WTC11 (cell line): ENCODE measurements around the gene TMEM200B. TPM values are rescaled to one million over a fixed set of nuclear protein-coding genes. Genes with fewer than 3 reads are reported as not detected.

Source experiments
- ATAC-seq: fragments of 200-7000 bp; cut with Tn5 transposase; 2 replicates; pipeline ENCODE4 v1.10.0; 2021; ENCODE audit warnings: mild to moderate bottlenecking, moderate library complexity
- CTCF ChIA-PET: fragments of 300-600 bp; sonication (Branson Sonifier 250); formaldehyde crosslinking; loops from one replicate; lab custom pipeline; 2021; ENCODE audit warnings: antibody characterized with exemption; lab: Charles Lee
- POLR2A ChIA-PET: fragments of 350-600 bp; sonication (Branson Sonifier 250); formaldehyde crosslinking; loops from one replicate; lab custom pipeline; 2021; ENCODE audit warnings: antibody characterized with exemption; lab: Charles Lee
- DNase-seq: peaks from one replicate; pipeline ENCODE4 v3.0.0; 2021; ENCODE audit warnings: low spot score
- H3K27ac Mint-ChIP-seq: 2 replicates; pipeline ENCODE4 v1.8.0; 2021; ENCODE audit warnings: mixed read lengths
- H3K27me3 Mint-ChIP-seq: 2 replicates; pipeline ENCODE4 v1.8.0; 2021; ENCODE audit warnings: low read depth, mild to moderate bottlenecking, moderate library complexity, mixed read lengths
- H3K36me3 Mint-ChIP-seq: 2 replicates; pipeline ENCODE4 v1.8.0; 2021; ENCODE audit warnings: mixed read lengths
- H3K4me1 Mint-ChIP-seq: 2 replicates; pipeline ENCODE4 v1.8.0; 2022; ENCODE audit warnings: mixed read lengths
- H3K4me3 Mint-ChIP-seq: 2 replicates; pipeline ENCODE4 v1.8.0; 2021; ENCODE audit warnings: mild to moderate bottlenecking, moderate library complexity, mixed read lengths
- H3K9me3 Mint-ChIP-seq: 2 replicates; pipeline ENCODE4 v1.8.0; 2021; ENCODE audit warnings: mixed read lengths
- ERG ChIP-seq: fragments of 250-450 bp; sonication (Bioruptor Pico); IDR thresholded peaks from 2 replicates; pipeline ENCODE4 v1.8.0; 2021; ENCODE audit warnings: mild to moderate bottlenecking
- FOXK1 ChIP-seq: sonication (generic); formaldehyde crosslinking; IDR thresholded peaks from 2 replicates; pipeline ENCODE4 v1.8.0; 2022; ENCODE audit warnings: mild to moderate bottlenecking, moderate library complexity, missing genetic modification reagents
- PRDM15 ChIP-seq: sonication (generic); formaldehyde crosslinking; IDR thresholded peaks from 2 replicates; pipeline ENCODE4 v1.8.0; 2022; ENCODE audit warnings: missing genetic modification reagents
- PRRX2 ChIP-seq: fragments of 250-450 bp; sonication (Bioruptor Pico); IDR thresholded peaks from 2 replicates; pipeline ENCODE4 v1.8.0; 2021; ENCODE audit warnings: mild to moderate bottlenecking
- RORB ChIP-seq: fragments of 250-450 bp; sonication (Bioruptor Pico); IDR thresholded peaks from 2 replicates; pipeline ENCODE4 v1.9.0; 2021; ENCODE audit warnings: mild to moderate bottlenecking
- ZNF317 ChIP-seq: sonication (generic); formaldehyde crosslinking; IDR thresholded peaks from 2 replicates; pipeline ENCODE4 v1.8.1; 2023; ENCODE audit warnings: low read depth, mild to moderate bottlenecking, moderate library complexity, missing genetic modification reagents, borderline replicate concordance
- total RNA-seq: library from RNA; stranded (reverse); gene quantifications from 3 replicates; pipeline ENCODE4 v1.2.3, GENCODE V29; 2021
- TF ChIP-seq, protein P1 (sequence below): sonication (generic); formaldehyde crosslinking; IDR thresholded peaks from 2 replicates; pipeline ENCODE4 v1.8.0; 2022; ENCODE audit warnings: mild to moderate bottlenecking, missing genetic modification reagents
- TF ChIP-seq, protein P2 (sequence below): sonication (generic); formaldehyde crosslinking; IDR thresholded peaks from 2 replicates; pipeline ENCODE4 v1.8.1; 2022; ENCODE audit warnings: low read depth, mild to moderate bottlenecking, moderate library complexity, missing genetic modification reagents, borderline replicate concordance
- TF ChIP-seq, protein P3 (sequence below): fragments of 200-600 bp; IDR thresholded peaks from 2 replicates; pipeline ENCODE4 v1.8.0; 2022; ENCODE audit warnings: antibody characterized with exemption
- TF ChIP-seq, protein P4 (sequence below): sonication (generic); formaldehyde crosslinking; IDR thresholded peaks from 2 replicates; pipeline ENCODE4 v1.8.0; 2022; ENCODE audit warnings: mild to moderate bottlenecking, missing genetic modification reagents

TMEM200B gene
- total RNA-seq, 1 experiment from 2014 or later = 22.6 TPM

GRCh38 chr1:29083317-29084195, 40.1 kb downstream of the TMEM200B start (continued):
- TF ChIP-seq ZNF317 (CRISPR knock-in tag) (no peak), ERG (CRISPR knock-in tag) (no peak), PRDM15 (CRISPR knock-in tag) (no peak), PRRX2 (no peak)
- TF ChIP-seq, protein P1, sequence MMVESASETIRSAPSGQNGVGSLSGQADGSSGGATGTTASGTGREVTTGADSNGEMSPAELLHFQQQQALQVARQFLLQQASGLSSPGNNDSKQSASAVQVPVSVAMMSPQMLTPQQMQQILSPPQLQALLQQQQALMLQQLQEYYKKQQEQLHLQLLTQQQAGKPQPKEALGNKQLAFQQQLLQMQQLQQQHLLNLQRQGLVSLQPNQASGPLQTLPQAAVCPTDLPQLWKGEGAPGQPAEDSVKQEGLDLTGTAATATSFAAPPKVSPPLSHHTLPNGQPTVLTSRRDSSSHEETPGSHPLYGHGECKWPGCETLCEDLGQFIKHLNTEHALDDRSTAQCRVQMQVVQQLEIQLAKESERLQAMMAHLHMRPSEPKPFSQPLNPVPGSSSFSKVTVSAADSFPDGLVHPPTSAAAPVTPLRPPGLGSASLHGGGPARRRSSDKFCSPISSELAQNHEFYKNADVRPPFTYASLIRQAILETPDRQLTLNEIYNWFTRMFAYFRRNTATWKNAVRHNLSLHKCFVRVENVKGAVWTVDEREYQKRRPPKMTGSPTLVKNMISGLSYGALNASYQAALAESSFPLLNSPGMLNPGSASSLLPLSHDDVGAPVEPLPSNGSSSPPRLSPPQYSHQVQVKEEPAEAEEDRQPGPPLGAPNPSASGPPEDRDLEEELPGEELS (CRISPR knock-in tag) = no peak
- TF ChIP-seq, protein P2, sequence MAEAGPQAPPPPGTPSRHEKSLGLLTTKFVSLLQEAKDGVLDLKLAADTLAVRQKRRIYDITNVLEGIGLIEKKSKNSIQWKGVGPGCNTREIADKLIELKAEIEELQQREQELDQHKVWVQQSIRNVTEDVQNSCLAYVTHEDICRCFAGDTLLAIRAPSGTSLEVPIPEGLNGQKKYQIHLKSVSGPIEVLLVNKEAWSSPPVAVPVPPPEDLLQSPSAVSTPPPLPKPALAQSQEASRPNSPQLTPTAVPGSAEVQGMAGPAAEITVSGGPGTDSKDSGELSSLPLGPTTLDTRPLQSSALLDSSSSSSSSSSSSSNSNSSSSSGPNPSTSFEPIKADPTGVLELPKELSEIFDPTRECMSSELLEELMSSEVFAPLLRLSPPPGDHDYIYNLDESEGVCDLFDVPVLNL (CRISPR knock-in tag) = no peak
- TF ChIP-seq, protein P3, sequence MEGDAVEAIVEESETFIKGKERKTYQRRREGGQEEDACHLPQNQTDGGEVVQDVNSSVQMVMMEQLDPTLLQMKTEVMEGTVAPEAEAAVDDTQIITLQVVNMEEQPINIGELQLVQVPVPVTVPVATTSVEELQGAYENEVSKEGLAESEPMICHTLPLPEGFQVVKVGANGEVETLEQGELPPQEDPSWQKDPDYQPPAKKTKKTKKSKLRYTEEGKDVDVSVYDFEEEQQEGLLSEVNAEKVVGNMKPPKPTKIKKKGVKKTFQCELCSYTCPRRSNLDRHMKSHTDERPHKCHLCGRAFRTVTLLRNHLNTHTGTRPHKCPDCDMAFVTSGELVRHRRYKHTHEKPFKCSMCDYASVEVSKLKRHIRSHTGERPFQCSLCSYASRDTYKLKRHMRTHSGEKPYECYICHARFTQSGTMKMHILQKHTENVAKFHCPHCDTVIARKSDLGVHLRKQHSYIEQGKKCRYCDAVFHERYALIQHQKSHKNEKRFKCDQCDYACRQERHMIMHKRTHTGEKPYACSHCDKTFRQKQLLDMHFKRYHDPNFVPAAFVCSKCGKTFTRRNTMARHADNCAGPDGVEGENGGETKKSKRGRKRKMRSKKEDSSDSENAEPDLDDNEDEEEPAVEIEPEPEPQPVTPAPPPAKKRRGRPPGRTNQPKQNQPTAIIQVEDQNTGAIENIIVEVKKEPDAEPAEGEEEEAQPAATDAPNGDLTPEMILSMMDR = no peak
- TF ChIP-seq, protein P4, sequence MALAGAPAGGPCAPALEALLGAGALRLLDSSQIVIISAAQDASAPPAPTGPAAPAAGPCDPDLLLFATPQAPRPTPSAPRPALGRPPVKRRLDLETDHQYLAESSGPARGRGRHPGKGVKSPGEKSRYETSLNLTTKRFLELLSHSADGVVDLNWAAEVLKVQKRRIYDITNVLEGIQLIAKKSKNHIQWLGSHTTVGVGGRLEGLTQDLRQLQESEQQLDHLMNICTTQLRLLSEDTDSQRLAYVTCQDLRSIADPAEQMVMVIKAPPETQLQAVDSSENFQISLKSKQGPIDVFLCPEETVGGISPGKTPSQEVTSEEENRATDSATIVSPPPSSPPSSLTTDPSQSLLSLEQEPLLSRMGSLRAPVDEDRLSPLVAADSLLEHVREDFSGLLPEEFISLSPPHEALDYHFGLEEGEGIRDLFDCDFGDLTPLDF (CRISPR knock-in tag) = no peak

DNA sequence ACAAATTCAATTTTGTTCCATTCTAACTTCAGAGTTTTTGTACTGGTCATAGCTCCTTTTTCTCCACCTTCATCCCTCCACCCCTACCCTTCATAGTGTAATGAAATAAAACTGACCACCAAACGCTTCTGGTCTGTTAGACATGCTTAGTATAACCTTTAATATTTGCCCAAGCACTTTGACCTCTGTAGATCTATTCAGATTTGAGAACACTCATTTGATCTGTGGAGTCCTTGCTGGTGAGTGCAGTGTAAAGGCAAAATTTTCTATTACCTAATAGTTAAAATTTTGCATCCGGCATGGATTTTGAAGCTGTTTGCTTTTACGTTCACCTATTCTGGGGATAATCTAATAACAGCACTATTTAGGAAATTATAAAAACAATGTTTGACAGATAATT, 41.2 kb downstream of the TMEM200B start:
- POLR2A ChIA-PET = no interaction called here

More for the DNA sequence above, 41.2 kb downstream of the TMEM200B start:
- TF ChIP-seq FOXK1 (CRISPR knock-in tag) (no peak), RORB (no peak)
- no peak for DNase-seq
- Mint-ChIP-seq H3K9me3 (no peaks in the 10 kb centered on the region), H3K27me3 (no peaks in the 10 kb centered on the region), H3K4me3 (no peak overlapping the region), H3K36me3 (no peaks in the 10 kb centered on the region), H3K4me1 (peaks cover 9% of the 10 kb centered on the region; the same call in 1 of the 2 replicates), H3K27ac (no peak overlapping the region; the same call in 1 of the 2 replicates)
- no peak for ATAC-seq
- CTCF ChIA-PET = interaction anchor here (0.6 to 1.4 kb wide), 4 partner anchors 167 to 200 kb away, joined by 3 to 4 read pairs (median 3); no protein-coding TSS in a partner anchor
